Thyroid gland (tissue), 4 donors: ENCODE results near the gene ZNF207.

Experiments used
- CTCF ChIP-seq, 6 experiments: fragments of 200-600 bp in 3 of 6; fragments of 450-650 bp in 3 of 6; sonication (generic) in 3 of 6; IDR thresholded peaks; one replicate each; pipeline ENCODE4 v1.5.1; 2016 to 2019; ENCODE audit warnings: antibody characterized with exemption in 6 of 6, mild to moderate bottlenecking in 2 of 6, inconsistent platforms in 1 of 6, moderate library complexity in 1 of 6
- POLR2A ChIP-seq, 2 donors: fragments of 450-650 bp; IDR thresholded peaks; one replicate each; pipeline ENCODE4 v1.6.1; 2017; ENCODE audit warnings: antibody characterized with exemption in 2 of 2, mild to moderate bottlenecking in 2 of 2, moderate library complexity in 1 of 2

GRCh38 chr17:32305049-32305448 is 44.9 kb upstream of the ZNF207 start:
- TF ChIP-seq POLR2A (IDR thresholded peaks at IDR 0.05) (no peak), CTCF (IDR thresholded peaks at IDR 0.05) (no peak)
